Aorta (tissue), 5 donors: Measurements from ENCODE around the gene MBD3L2. TPM values are rescaled to one million over a fixed set of nuclear protein-coding genes. Genes with fewer than 3 reads are reported as not detected.

Source experiments
- ATAC-seq: fragments of 200-7000 bp; cut with Tn5 transposase; one replicate; pipeline ENCODE4 v1.9.1; 2022; ENCODE audit warnings: moderate library complexity; ENCODE audit not compliant: low FRiP score
- DNase-seq, 2 donors: peaks; one replicate each; pipeline ENCODE4 v3.0.0-alpha.2; 2020
- H3K27ac ChIP-seq, 2 donors: one replicate each; pipeline ENCODE4 v1.5.1; 2013; ENCODE audit warnings: low read length in 2 of 2, mild to moderate bottlenecking in 2 of 2, moderate library complexity in 2 of 2, control low read depth in 1 of 2, inconsistent platforms in 1 of 2, low read depth in 1 of 2
- H3K27me3 ChIP-seq, 2 donors: one replicate each; pipeline ENCODE4 v1.6.1; 2013; ENCODE audit warnings: control low read depth in 1 of 2, low read length in 1 of 2, mild to moderate bottlenecking in 1 of 2, moderate library complexity in 1 of 2; ENCODE audit not compliant: insufficient read depth in 2 of 2, control insufficient read depth in 1 of 2
- H3K36me3 ChIP-seq, 2 donors: one replicate each; pipeline ENCODE4 v1.6.1; 2013; ENCODE audit warnings: control low read depth in 1 of 2, low read length in 1 of 2, mild to moderate bottlenecking in 1 of 2; ENCODE audit not compliant: insufficient read depth in 2 of 2, control insufficient read depth in 1 of 2
- H3K4me1 ChIP-seq, 2 donors: one replicate each; pipeline ENCODE4 v1.6.1; 2013; ENCODE audit warnings: low read length in 2 of 2, control low read depth in 1 of 2, mild to moderate bottlenecking in 1 of 2, moderate library complexity in 1 of 2; ENCODE audit not compliant: insufficient read depth in 2 of 2, control insufficient read depth in 1 of 2
- H3K4me3 ChIP-seq, 2 donors: one replicate each; pipeline ENCODE4 v1.5.1; 2013; ENCODE audit warnings: low read length in 2 of 2, control low read depth in 1 of 2, mild to moderate bottlenecking in 1 of 2
- H3K9me3 ChIP-seq: one replicate; pipeline ENCODE4 v1.6.1; 2013; ENCODE audit warnings: mild to moderate bottlenecking, low read length; ENCODE audit not compliant: control insufficient read depth
- WGBS, 2 donors: extraction: QIAGEN DNeasy Blood & Tissue Kit; methylation state at CpG; one replicate each; pipeline ENCODE4 v1.1.7; 2013; 5-methylcytosine and 5-hydroxymethylcytosine counted together
- intact Hi-C, 2 donors: fragments of 100-400 bp; cut with DNase I; formaldehyde crosslinking; loops; one replicate each; pipeline versions ENCODE4 v1.14.2 to v1.15.0; 2022
- polyA plus RNA-seq, 2 donors: library from polyadenylated mRNA; stranded (reverse); fragments of 200-250 nt; gene quantifications; one replicate each; pipeline ENCODE4 v1.2.3, GENCODE V29; 2013
- total RNA-seq, 2 donors: library from RNA; stranded (reverse); fragmentation: NEBNext Ultra II Directional; extraction: Animal tissue kit (Norgen Biotek cat#: 25700); gene quantifications; one replicate each; pipeline ENCODE4 v1.2.1, GENCODE V29; 2021
- donor health status: healthy with polysubstance abuse.
- donor health status: Bipolar disorder and iron deficiency.
- donor health status: DM: no; HTN: no; CAD: no.
- donor health status: DM: no; HTN: no; CAD: no.
- donor health status: DM: yes; HTN: yes; CAD: no.

MBD3L2 gene
- total and polyA plus RNA-seq, 4 donors = not detected

GRCh38 chr19:7068599-7068998, 19.5 kb downstream of the MBD3L2 start:
- no peaks in the 10 kb centered on the region for H3K9me3 ChIP-seq
- no peak overlapping the region for H3K27ac ChIP-seq
- 86 to 92% methylated on average over 6 of the region's 6 CpGs for WGBS, 2 donors
- no peaks in the 10 kb centered on the region for H3K27me3 ChIP-seq
- intact Hi-C loops = no loop called here
- ATAC-seq = no peak
- no peaks in the 10 kb centered on the region for H3K4me1 ChIP-seq
- no peak overlapping the region for H3K4me3 ChIP-seq
- DNase-seq = no peak
- peaks cover 0 to 3% of the 10 kb centered on the region in 2 donors for H3K36me3 ChIP-seq

- Histone ChIP-seq H3K36me3 (peaks cover 0 to 4% of the 10 kb centered on the region in 2 donors), H3K27ac (peak within 1 kb of the TSS in 1 of 2 donors; percentile 7), H3K9me3 (no peaks in the 10 kb centered on the region), H3K4me1 (no peaks in the 10 kb centered on the region), H3K27me3 (no peaks in the 10 kb centered on the region), H3K4me3 (peak within 1 kb of the TSS; percentile 62 to 96)
- intact Hi-C loops = no loop called here
- DNase-seq (peak; percentile 100), ATAC-seq (peak; percentile 100)
- 1% methylated on average over 56 of the region's 56 CpGs for WGBS, 2 donors
Observed at GRCh38 chr19:7069042-7069903, 20.2 kb downstream of the MBD3L2 start, which contains the start of gene ZNF557. Gene ZNF557 (plus strand): TSS chr19:7069703. CDS start chr19:7075075, 5,372 bp downstream.

- intact Hi-C loops = no loop called here
- Histone ChIP-seq H3K36me3 (peaks cover 0 to 4% of the 10 kb centered on the region in 2 donors), H3K9me3 (no peaks in the 10 kb centered on the region), H3K4me3 (peak overlapping the region; percentile 62 to 96), H3K27ac (peak overlapping the region in 1 of 2 donors; percentile 4), H3K4me1 (no peaks in the 10 kb centered on the region), H3K27me3 (no peaks in the 10 kb centered on the region)
- ATAC-seq = peak; percentile 27
- 0% methylated on average over 12 of the region's 12 CpGs for WGBS, 2 donors
- no peak for DNase-seq
Observed at GRCh38 chr19:7069904-7070226, 20.7 kb downstream of the MBD3L2 start.

GRCh38 chr19:7072541-7072940, 23.4 kb downstream of the MBD3L2 start:
- intact Hi-C loops = no loop called here
- Histone ChIP-seq H3K27ac (no peak overlapping the region), H3K9me3 (peaks cover 9% of the 10 kb centered on the region), H3K27me3 (no peaks in the 10 kb centered on the region), H3K4me3 (no peak overlapping the region), H3K4me1 (no peaks in the 10 kb centered on the region), H3K36me3 (peaks cover 11 to 17% of the 10 kb centered on the region in 2 donors)
- no peak for ATAC-seq
- 95% methylated on average over 6 of the region's 6 CpGs for WGBS, 2 donors
- DNase-seq = no peak

GRCh38 chr19:7074705-7075282, 25.7 kb downstream of the MBD3L2 start:
- Histone ChIP-seq H3K4me3 (no peak overlapping the region), H3K27me3 (no peaks in the 10 kb centered on the region), H3K4me1 (no peaks in the 10 kb centered on the region), H3K36me3 (peaks cover 22% of the 10 kb centered on the region in 2 donors), H3K9me3 (peaks cover 10% of the 10 kb centered on the region), H3K27ac (no peak overlapping the region)
- DNase-seq (no peak), ATAC-seq (no peak)
- WGBS, 2 donors = 96 to 98% methylated on average over 19 to 29 of the region's 29 CpGs
- intact Hi-C loops = no loop called here

GRCh38 chr19:7076151-7076550, 27.0 kb downstream of the MBD3L2 start:
- Histone ChIP-seq H3K27me3 (no peaks in the 10 kb centered on the region), H3K27ac (no peak overlapping the region), H3K4me1 (no peaks in the 10 kb centered on the region), H3K36me3 (peaks cover 33 to 35% of the 10 kb centered on the region in 2 donors), H3K4me3 (no peak overlapping the region), H3K9me3 (peaks cover 21% of the 10 kb centered on the region)
- intact Hi-C loops = no loop called here
- WGBS, 2 donors = 97 to 98% methylated on average over 6 of the region's 6 CpGs
- ATAC-seq (no peak), DNase-seq (no peak)

GRCh38 chr19:7078008-7078407, 28.9 kb downstream of the MBD3L2 start:
- no peak overlapping the region for H3K4me3 ChIP-seq
- intact Hi-C loops = no loop called here
- H3K4me1 ChIP-seq = no peaks in the 10 kb centered on the region
- H3K27me3 ChIP-seq = no peaks in the 10 kb centered on the region
- H3K36me3 ChIP-seq = peaks cover 46 to 48% of the 10 kb centered on the region in 2 donors
- peaks cover 32% of the 10 kb centered on the region for H3K9me3 ChIP-seq
- DNase-seq (no peak), ATAC-seq (no peak)
- 96 to 97% methylated on average over 2 of the region's 2 CpGs for WGBS, 2 donors
- no peak overlapping the region for H3K27ac ChIP-seq

- DNase-seq = no peak
- intact Hi-C loops = no loop called here
- peaks cover 41 to 49% of the 10 kb centered on the region in 2 donors for H3K36me3 ChIP-seq
- H3K4me3 ChIP-seq = peak overlapping the region; percentile 18 to 20
- no peaks in the 10 kb centered on the region for H3K4me1 ChIP-seq
- no peak overlapping the region for H3K27ac ChIP-seq
- H3K27me3 ChIP-seq = no peaks in the 10 kb centered on the region
- H3K9me3 ChIP-seq = peaks cover 47% of the 10 kb centered on the region
- ATAC-seq = no peak
- 97 to 98% methylated on average over 15 of the region's 15 CpGs for WGBS, 2 donors
Observed at GRCh38 chr19:7083076-7083956, 34.2 kb downstream of the MBD3L2 start.
